Subcutaneous adipose tissue (tissue), 4 donors: ENCODE measurements around the gene KCNE5. TPM values are rescaled to one million over a fixed set of nuclear protein-coding genes. Genes with fewer than 3 reads are reported as not detected.

Source experiments
- CTCF ChIP-seq: fragments of 450-650 bp; IDR thresholded peaks from one replicate; pipeline ENCODE4 v1.5.1; 2016; ENCODE audit warnings: low read depth, mild to moderate bottlenecking, control low read depth, antibody characterized with exemption, moderate library complexity
- total RNA-seq, 4 donors: library from RNA; depleted of rRNA; stranded (reverse); fragments of >200 nt; gene quantifications; one replicate each; pipeline ENCODE4 v1.1.0, GENCODE V29; 2016

KCNE5 gene
- total RNA-seq, 4 donors from 2014 or later: 1.0 TPM; not detected in 3

DNA sequence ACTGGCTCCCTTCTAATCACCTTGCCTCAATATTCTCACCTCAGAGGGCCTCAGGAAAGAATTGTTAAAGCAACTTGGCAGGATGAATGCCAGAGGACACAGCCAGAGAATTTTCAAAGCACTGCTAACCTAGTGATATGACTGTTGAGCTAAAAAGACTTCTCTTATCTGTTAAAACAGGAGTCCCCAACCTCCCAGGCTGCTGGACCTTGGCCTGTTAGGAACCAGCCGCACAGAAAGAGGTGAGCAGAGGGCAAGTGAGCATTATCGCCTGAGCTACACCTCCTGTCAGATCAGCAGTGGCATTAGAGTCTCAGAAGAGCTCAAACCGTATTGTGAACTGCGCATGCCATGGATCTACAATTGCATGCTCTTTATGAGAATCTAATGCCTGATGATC lies 1.7 kb upstream of the KCNE5 start:
- TF ChIP-seq CTCF: no peak

- TF ChIP-seq CTCF: no peak
Measured at GRCh38 chrX:109623997-109624396, 975 bp downstream of the KCNE5 start.

DNA sequence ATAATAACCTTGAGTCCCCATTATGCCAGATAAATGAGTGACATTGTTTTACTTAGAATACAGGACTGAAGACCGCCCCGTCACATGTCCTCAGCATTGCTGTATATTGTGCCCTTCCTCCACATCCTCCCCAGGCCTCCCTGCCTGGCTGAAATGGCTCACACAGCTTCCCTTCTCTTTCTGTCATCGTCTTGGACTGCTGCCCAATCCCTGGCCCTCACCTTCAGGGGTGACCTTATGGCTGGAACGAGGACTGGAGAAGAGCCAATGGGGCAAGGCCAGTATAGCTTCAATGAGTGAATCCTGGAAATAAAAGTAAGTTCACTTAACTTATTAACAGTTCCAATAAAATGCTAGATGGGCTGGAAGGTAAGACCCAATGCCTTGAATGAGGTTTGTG lies 2.7 kb downstream of the KCNE5 start:
- no peak for TF ChIP-seq CTCF

DNA sequence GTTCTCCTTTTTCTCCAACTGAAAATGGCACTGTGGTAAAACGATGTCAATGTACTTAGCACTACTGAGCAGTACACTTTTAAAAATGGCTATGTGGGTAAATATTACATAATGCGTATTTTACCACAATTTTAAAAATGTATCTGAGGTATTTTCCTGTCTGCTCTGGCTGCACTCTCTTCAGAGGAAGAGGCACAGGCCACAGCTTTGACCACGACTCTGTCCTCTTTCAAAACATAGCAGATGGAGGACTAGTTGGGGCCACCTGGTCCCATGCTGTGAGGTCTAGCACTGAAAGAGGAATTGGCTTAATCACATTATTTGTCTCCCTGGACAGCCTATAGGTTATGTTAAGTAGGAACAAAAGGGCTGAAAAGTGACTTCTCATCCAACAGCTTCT lies 5.2 kb downstream of the KCNE5 start:
- TF ChIP-seq CTCF: no peak

GRCh38 chrX:109614951-109615350 lies 10.0 kb downstream of the KCNE5 start:
- TF ChIP-seq CTCF: no peak

- no peak for TF ChIP-seq CTCF
Measured at GRCh38 chrX:109601486-109601885, 23.5 kb downstream of the KCNE5 start.

DNA sequence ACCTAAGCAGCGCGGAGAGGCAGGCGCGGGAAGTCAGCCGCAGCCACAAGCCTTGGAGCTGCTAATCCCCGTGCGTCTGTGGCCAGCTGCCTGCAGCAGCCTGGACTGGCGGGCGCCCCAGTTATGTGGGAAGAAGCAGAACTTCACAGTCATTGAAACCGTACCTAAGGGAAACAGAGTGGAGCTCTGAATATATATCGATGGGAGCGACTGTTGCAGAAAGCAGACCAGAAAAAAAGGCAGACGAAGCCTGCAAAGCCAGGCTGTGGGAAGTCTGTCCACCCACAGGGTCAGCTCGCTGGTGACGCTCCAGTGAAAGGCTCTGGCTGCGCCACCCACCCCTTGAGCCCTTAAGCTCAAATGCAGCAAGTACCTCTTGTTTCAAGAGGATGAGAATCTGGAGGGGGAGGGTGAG lies 24.7 kb downstream of the KCNE5 start:
- no peak for TF ChIP-seq CTCF

GRCh38 chrX:109596015-109596414 lies 29.0 kb downstream of the KCNE5 start:
- TF ChIP-seq CTCF: no peak
